IMR-90 (cell line): ENCODE measurements around the gene DDX42. TPM values are rescaled to one million over a fixed set of nuclear protein-coding genes. Genes with fewer than 3 reads are reported as not detected.

Experiments used
- ATAC-seq: fragments of 200-7000 bp; cut with Tn5 transposase; 2 replicates; pipeline ENCODE4 v1.9.1; 2020; ENCODE audit warnings: low read depth, mild to moderate bottlenecking, moderate library complexity
- BruUV-seq: library from RNA; stranded (reverse); fragments of 400-500 nt; replicated peaks from 2 replicates; lab custom pipeline; 2021; lab: Mats Ljungman, UMichigan
- CTCF ChIA-PET: fragments of 300-600 bp; formaldehyde crosslinking; extraction: SDS; loops from one replicate; lab custom pipeline; 2021; ENCODE audit warnings: antibody characterized with exemption; lab: Yijun Ruan, JAX
- POLR2A ChIA-PET: fragments of 300-600 bp; sonication (Branson Sonifier 250); formaldehyde crosslinking; loops from one replicate; lab custom pipeline; 2022; ENCODE audit warnings: antibody characterized with exemption; ENCODE audit not compliant: unreplicated experiment; lab: Charles Lee
- DNase-seq: peaks from one replicate; pipeline ENCODE4 v3.0.0; 2013
- H2AFZ ChIP-seq: replicated peaks from 2 replicates; pipeline ENCODE3; 2013; ENCODE audit warnings: low read length, mild to moderate bottlenecking; ENCODE audit not compliant: poor library complexity
- H2AK5ac ChIP-seq: 2 replicates; pipeline ENCODE4 v1.6.1; 2013; ENCODE audit warnings: low read depth, low read length, inconsistent platforms
- H2AK9ac ChIP-seq: replicated peaks from 2 replicates; pipeline ENCODE3; 2013; ENCODE audit warnings: mild to moderate bottlenecking, low read depth, low read length, moderate library complexity; ENCODE audit not compliant: poor library complexity
- H2BK120ac ChIP-seq: 2 replicates; pipeline ENCODE4 v1.6.1; 2013; ENCODE audit warnings: low read depth, low read length, inconsistent platforms
- H2BK15ac ChIP-seq: 3 replicates; pipeline ENCODE4 v1.6.1; 2013; ENCODE audit warnings: low read depth, low read length, inconsistent platforms
- H2BK20ac ChIP-seq: 2 replicates; pipeline ENCODE4 v1.6.1; 2013; ENCODE audit warnings: low read depth, mild to moderate bottlenecking, inconsistent platforms, low read length, moderate library complexity
- H2BK5ac ChIP-seq: 2 replicates; pipeline ENCODE4 v1.6.1; 2013; ENCODE audit warnings: mild to moderate bottlenecking, low read depth, low read length, inconsistent platforms; ENCODE audit not compliant: poor library complexity, severe bottlenecking
- H3K14ac ChIP-seq: replicated peaks from 2 replicates; pipeline ENCODE4 v1.6.1; 2013; ENCODE audit warnings: low read depth, low read length, inconsistent platforms
- H3K18ac ChIP-seq: 2 replicates; pipeline ENCODE4 v1.6.1; 2013; ENCODE audit warnings: low read depth, low read length, control low read depth
- H3K23ac ChIP-seq: 2 replicates; pipeline ENCODE4 v1.6.1; 2013; ENCODE audit warnings: low read depth, low read length, inconsistent platforms
- H3K27ac ChIP-seq: 2 replicates; pipeline ENCODE4 v1.5.1; 2013; ENCODE audit warnings: mild to moderate bottlenecking, control low read depth, low read length; ENCODE audit not compliant: insufficient read depth
- H3K27me3 ChIP-seq: 2 replicates; pipeline ENCODE4 v1.6.1; 2013; ENCODE audit warnings: low read length; ENCODE audit not compliant: control insufficient read depth, insufficient read depth
- H3K36me3 ChIP-seq: 2 replicates; pipeline ENCODE4 v1.6.1; 2013; ENCODE audit warnings: low read length, mixed read lengths; ENCODE audit not compliant: control insufficient read depth, insufficient read depth
- H3K4ac ChIP-seq: 2 replicates; pipeline ENCODE4 v1.6.1; 2013; ENCODE audit warnings: low read depth, low read length, inconsistent platforms
- H3K4me1 ChIP-seq: 2 replicates; pipeline ENCODE4 v1.6.1; 2013; ENCODE audit warnings: low read length, mixed read lengths; ENCODE audit not compliant: control insufficient read depth, insufficient read depth
- H3K4me2 ChIP-seq: 2 replicates; pipeline ENCODE4 v1.6.1; 2013; ENCODE audit warnings: low read depth, mild to moderate bottlenecking, control low read depth, low read length, moderate library complexity
- H3K4me3 ChIP-seq: 2 replicates; pipeline ENCODE4 v1.5.1; 2013; ENCODE audit warnings: low read depth, mild to moderate bottlenecking, control low read depth, low read length, moderate library complexity; ENCODE audit not compliant: insufficient read depth
- H3K56ac ChIP-seq: 2 replicates; pipeline ENCODE4 v1.6.1; 2013; ENCODE audit warnings: low read length, inconsistent platforms; ENCODE audit not compliant: insufficient read depth; ENCODE audit errors: extremely low read depth
- H3K79me1 ChIP-seq, 2 experiments: 2 replicates each; pipeline ENCODE4 v1.6.1; 2013; ENCODE audit warnings: low read length in 2 of 2, inconsistent platforms in 1 of 2, low read depth in 1 of 2
- H3K9ac ChIP-seq: 2 replicates; pipeline ENCODE4 v1.6.1; 2013; ENCODE audit warnings: low read depth, low read length, control low read depth
- H3K9me1 ChIP-seq: 2 replicates; pipeline ENCODE4 v1.6.1; 2013; ENCODE audit warnings: low read length, inconsistent platforms; ENCODE audit not compliant: insufficient read depth
- H3K9me3 ChIP-seq: 2 replicates; pipeline ENCODE4 v1.6.1; 2013; ENCODE audit warnings: low read length; ENCODE audit not compliant: control insufficient read depth, insufficient read depth
- H4K20me1 ChIP-seq: 2 replicates; pipeline ENCODE4 v1.6.1; 2013; ENCODE audit warnings: low read length, inconsistent platforms; ENCODE audit not compliant: insufficient read depth
- H4K5ac ChIP-seq: 2 replicates; pipeline ENCODE4 v1.6.1; 2013; ENCODE audit warnings: mild to moderate bottlenecking, low read depth, low read length, control low read depth
- H4K8ac ChIP-seq, 2 experiments: 2 replicates each; pipeline ENCODE4 v1.6.1; 2013; ENCODE audit warnings: low read depth in 2 of 2, low read length in 2 of 2, control low read depth in 1 of 2, inconsistent platforms in 1 of 2
- H4K91ac ChIP-seq: 2 replicates; pipeline ENCODE4 v1.6.1; 2013; ENCODE audit warnings: low read depth, low read length, inconsistent platforms; ENCODE audit not compliant: insufficient read depth
- CEBPB ChIP-seq: IDR thresholded peaks from 2 replicates; pipeline ENCODE4 v1.6.1; 2012; ENCODE audit warnings: low read depth, low read length, improper control_type of control experiment
- POLR2A ChIP-seq: IDR thresholded peaks from 2 replicates; pipeline ENCODE4 v1.6.1; 2012; ENCODE audit warnings: mild to moderate bottlenecking, low read depth, low read length
- WGBS, 2 experiments: methylation state at CpG; one replicate each; pipeline versions ENCODE4 v1.1.5 to v1.1.7; 2013; ENCODE audit warnings: missing lambda C conversion rate in 2 of 2; ENCODE audit not compliant: insufficient read length in 1 of 2; ENCODE audit errors: extremely low coverage in 2 of 2; 5-methylcytosine and 5-hydroxymethylcytosine counted together
- dilution Hi-C: fragments of 300-500 bp; cut with HindIII; formaldehyde crosslinking; loops from one replicate; pipeline ENCODE4 v1.14.3; 2018; ENCODE audit warnings: low sequenced_read_pairs; ENCODE audit not compliant: unreplicated experiment
- in situ Hi-C: fragments of 300-500 bp; cut with MboI; formaldehyde crosslinking; loops from 3 replicates; pipeline ENCODE4 v1.14.3; 2019; ENCODE audit warnings: low sequenced_read_pairs, inconsistent platforms, mixed read lengths
- intact Hi-C: fragments of 100-400 bp; cut with micrococcal nuclease; formaldehyde crosslinking; loops from 2 replicates; pipeline ENCODE4 v1.10.0; 2022
- polyA plus RNA-seq, 3 experiments: library from polyadenylated mRNA; depleted of rRNA; stranded (reverse); fragments of >200 nt; gene quantifications; 2 replicates each; pipeline ENCODE4 v1.2.3, GENCODE V29; 2012; ENCODE audit warnings: low replicate concordance in 1 of 3
- total RNA-seq: library from RNA; depleted of rRNA; stranded (reverse); fragments of >200 nt; gene quantifications from 2 replicates; pipeline ENCODE4 v1.2.3, GENCODE V29; 2012

The DDX42 gene
- total and polyA plus RNA-seq, 2 of the 4 experiments (the other 2 are of a cell fraction), result 75.8 to 91.5 TPM

GRCh38 chr17:63838631-63839171, 64.7 kb downstream of the DDX42 start:
- no peak overlapping the region for H2BK120ac ChIP-seq
- peaks cover 12 to 79% of the 10 kb centered on the region in 2 experiments; a peak in 3 of 4 replicates for H3K79me1 ChIP-seq
- peak overlapping the region; percentile 25 for H3K4me2 ChIP-seq
- H2BK20ac ChIP-seq, result no peak overlapping the region
- ChIA-PET POLR2A (interaction anchor here (0.7 kb wide), 2 partner anchors 11 to 668 kb away, joined by 5 to 10 read pairs; partner anchors contain the start of gene CEP95), CTCF (no interaction called here)
- H3K27ac ChIP-seq, result peak overlapping the region; percentile 44; the same call in 1 of the 2 replicates
- H3K27me3 ChIP-seq, result no peaks in the 10 kb centered on the region
- no peaks in the 10 kb centered on the region for H3K9me3 ChIP-seq
- WGBS, 2 experiments, result no CpG with 5 or more reads among the region's 7 CpGs
- no TSS peak for BruUV-seq
- no peak overlapping the region for H3K56ac ChIP-seq
- dilution Hi-C loops (no loop called here), intact Hi-C loops (no loop called here), in situ Hi-C loops (no loop called here)
- no peak overlapping the region for H3K4me3 ChIP-seq
- TF ChIP-seq POLR2A, result no peak
- peak; percentile 62 for TF ChIP-seq CEBPB
- ATAC-seq (no peak), DNase-seq (peak; percentile 45)
- 0 out of 2 replicates have a peak overlapping the region, but pooled peaks have one; percentile 45 for H3K23ac ChIP-seq
- peaks cover 26% of the 10 kb centered on the region for H3K36me3 ChIP-seq
- no peak overlapping the region for H2BK15ac ChIP-seq
- H2AFZ ChIP-seq, result no peak overlapping the region
- peak overlapping the region; percentile 58 for H2AK9ac ChIP-seq
- H3K4me1 ChIP-seq, result peaks cover 21% of the 10 kb centered on the region
- no peak overlapping the region; the same call in 1 of the 2 replicates for H2AK5ac ChIP-seq
- no peak overlapping the region for H3K9ac ChIP-seq
- H3K18ac ChIP-seq, result no peak overlapping the region
- H2BK5ac ChIP-seq, result no peak overlapping the region
- H3K9me1 ChIP-seq, result peaks cover 12% of the 10 kb centered on the region
- no peak overlapping the region for H4K91ac ChIP-seq
- H3K14ac ChIP-seq, result no peak overlapping the region; the same call in 1 of the 2 replicates
- no peak overlapping the region for H4K8ac ChIP-seq
- no peak overlapping the region for H3K4ac ChIP-seq
- H4K5ac ChIP-seq, result no peak overlapping the region
- H4K20me1 ChIP-seq, result peaks cover 49% of the 10 kb centered on the region
